ENCODE measurements around the gene WIPF3. TPM values are rescaled to one million over a fixed set of nuclear protein-coding genes. Genes with fewer than 3 reads are reported as not detected.

WIPF3 gene
- polyA plus RNA-seq, 3 donors from 2014 or later = not detected

DNA sequence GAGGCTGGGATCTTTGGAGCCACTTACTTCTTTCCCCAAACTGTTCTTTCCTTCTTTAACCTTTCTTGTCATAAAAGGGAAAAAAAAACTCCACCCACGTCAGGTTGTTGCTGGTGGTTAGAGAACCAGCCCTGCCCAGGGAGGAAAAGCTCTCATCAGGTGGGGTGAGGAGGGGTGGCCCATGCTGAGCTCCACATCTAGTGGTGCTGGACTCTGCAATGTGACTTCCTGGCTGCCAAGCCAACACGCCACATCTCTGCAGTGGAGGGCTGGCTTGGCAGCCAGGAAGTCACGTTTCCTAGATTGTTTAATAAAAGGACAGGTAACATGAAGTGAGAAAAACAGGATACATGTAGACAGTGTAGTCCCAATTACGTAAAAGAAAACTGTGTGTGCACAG is 37.4 kb downstream of the WIPF3 start:
- H3K9me3 Mint-ChIP-seq = peaks cover 0 to 1% (median 0%) of the 10 kb centered on the region in 6 donors
- H3K27ac Mint-ChIP-seq = no peak overlapping the region
- peaks cover 0 to 13% (median 2%) of the 10 kb centered on the region in 3 donors for H3K27me3 Mint-ChIP-seq (ENCODE audit: low read depth in 3 of 3)
- DNase-seq = no peak
- H3K4me1 Mint-ChIP-seq = no peaks in the 10 kb centered on the region
- no peak overlapping the region for H3K4me3 Mint-ChIP-seq
- no peaks in the 10 kb centered on the region for H3K36me3 Mint-ChIP-seq

- no peaks in the 10 kb centered on the region for H3K4me1 Mint-ChIP-seq
- no peak overlapping the region for H3K27ac Mint-ChIP-seq
- no peaks in the 10 kb centered on the region for H3K36me3 Mint-ChIP-seq
- H3K9me3 Mint-ChIP-seq = peaks cover 0 to 1% (median 0%) of the 10 kb centered on the region in 6 donors
- DNase-seq = no peak
- peaks cover 0 to 12% (median 2%) of the 10 kb centered on the region in 3 donors for H3K27me3 Mint-ChIP-seq (ENCODE audit: low read depth in 3 of 3)
- no peak overlapping the region for H3K4me3 Mint-ChIP-seq
These were observed 38.3 kb downstream of the WIPF3 start for GRCh38 chr7:29844559-29844958.

- H3K4me3 Mint-ChIP-seq = no peak overlapping the region
- H3K4me1 Mint-ChIP-seq = no peaks in the 10 kb centered on the region
- H3K9me3 Mint-ChIP-seq = no peaks in the 10 kb centered on the region
- H3K27ac Mint-ChIP-seq = no peak overlapping the region
- H3K36me3 Mint-ChIP-seq = no peaks in the 10 kb centered on the region
- peaks cover 1 to 11% (median 4%) of the 10 kb centered on the region in 3 donors for H3K27me3 Mint-ChIP-seq (ENCODE audit: low read depth in 3 of 3)
- DNase-seq = no peak
These were observed 41.2 kb downstream of the WIPF3 start for GRCh38 chr7:29847496-29847895.

DNA sequence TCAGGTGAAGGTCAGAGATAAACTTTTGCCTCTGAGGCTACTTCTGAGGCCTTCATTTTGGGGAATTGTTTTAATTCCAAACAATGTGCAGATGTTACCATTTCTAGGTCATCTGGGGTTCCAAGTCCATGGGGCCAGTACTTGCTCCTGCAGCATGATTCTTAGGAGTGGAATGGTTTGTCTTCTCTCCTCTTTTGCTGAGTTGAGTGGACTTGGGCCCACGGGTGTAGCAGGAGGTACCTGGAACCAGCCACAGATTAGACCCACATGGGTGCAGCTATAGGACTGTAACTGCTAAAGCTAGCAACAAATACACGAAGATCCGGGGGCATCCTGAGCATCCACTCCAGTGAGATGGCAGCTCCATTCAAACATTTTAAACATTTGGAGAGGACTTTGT is 41.6 kb downstream of the WIPF3 start:
- Mint-ChIP-seq H3K4me1 (no peaks in the 10 kb centered on the region), H3K9me3 (no peaks in the 10 kb centered on the region), H3K27me3 (ENCODE audit: low read depth in 3 of 3) (peaks cover 1 to 11% (median 4%) of the 10 kb centered on the region in 3 donors), H3K36me3 (no peaks in the 10 kb centered on the region), H3K4me3 (no peak overlapping the region), H3K27ac (no peak overlapping the region)
- no peak for DNase-seq

GRCh38 chr7:29848941-29849340 is 42.6 kb downstream of the WIPF3 start:
- no peak overlapping the region for H3K27ac Mint-ChIP-seq
- H3K27me3 Mint-ChIP-seq (ENCODE audit: low read depth in 3 of 3) = peaks cover 1 to 11% (median 4%) of the 10 kb centered on the region in 3 donors
- DNase-seq = no peak
- H3K36me3 Mint-ChIP-seq = no peaks in the 10 kb centered on the region
- no peak overlapping the region for H3K4me3 Mint-ChIP-seq
- no peaks in the 10 kb centered on the region for H3K4me1 Mint-ChIP-seq
- no peaks in the 10 kb centered on the region for H3K9me3 Mint-ChIP-seq

- no peak for DNase-seq
- Mint-ChIP-seq H3K4me1 (no peaks in the 10 kb centered on the region), H3K27ac (no peak overlapping the region), H3K4me3 (no peak overlapping the region), H3K36me3 (no peaks in the 10 kb centered on the region), H3K27me3 (ENCODE audit: low read depth in 3 of 3) (peaks cover 3 to 5% (median 4%) of the 10 kb centered on the region in 3 donors), H3K9me3 (no peaks in the 10 kb centered on the region)
These were observed 45.2 kb downstream of the WIPF3 start for GRCh38 chr7:29851487-29851886.

DNA sequence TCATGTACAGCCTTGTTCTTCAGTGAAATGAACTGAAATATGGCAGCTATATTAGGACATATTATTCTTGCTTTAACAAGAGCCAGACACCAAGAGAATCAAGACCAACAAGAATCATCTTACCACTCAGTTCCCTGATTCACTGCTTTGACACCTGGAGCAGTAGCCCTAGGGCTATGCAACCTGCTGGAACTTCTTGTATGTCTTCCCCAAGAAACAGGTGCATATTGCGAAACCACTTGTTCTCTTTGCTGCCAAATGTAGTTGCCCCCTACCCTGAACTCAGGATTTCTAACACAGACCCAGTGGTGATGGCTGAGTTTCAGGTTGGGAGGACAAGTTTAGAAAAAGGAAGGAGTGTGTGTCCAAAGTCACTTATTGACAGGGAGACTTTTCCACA is 46.1 kb downstream of the WIPF3 start:
- Mint-ChIP-seq H3K27ac (no peak overlapping the region), H3K4me1 (no peaks in the 10 kb centered on the region), H3K36me3 (no peaks in the 10 kb centered on the region), H3K4me3 (no peak overlapping the region), H3K9me3 (no peaks in the 10 kb centered on the region), H3K27me3 (ENCODE audit: low read depth in 3 of 3) (peaks cover 3 to 5% (median 4%) of the 10 kb centered on the region in 3 donors)
- no peak for DNase-seq

DNA sequence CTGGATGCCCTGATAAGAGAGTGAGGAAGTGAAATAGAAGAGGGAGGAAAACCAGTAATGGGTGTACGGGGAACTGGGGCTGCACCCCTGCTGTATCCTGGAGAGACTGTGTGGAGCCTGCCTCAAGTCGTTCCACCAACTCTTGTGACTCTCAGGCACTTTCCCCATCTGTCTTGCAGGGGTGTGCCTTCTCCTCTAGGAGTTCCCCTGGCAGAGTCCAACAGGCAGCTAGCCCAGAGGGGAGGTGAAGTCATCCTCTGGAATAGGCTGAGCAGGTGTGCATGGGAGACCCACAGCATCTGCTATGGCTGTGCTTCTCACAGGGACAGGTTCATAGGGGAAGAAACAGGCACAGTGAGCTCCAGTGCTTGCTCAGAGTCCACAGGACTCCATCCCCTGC is 46.8 kb downstream of the WIPF3 start:
- Mint-ChIP-seq H3K36me3 (no peaks in the 10 kb centered on the region), H3K9me3 (no peaks in the 10 kb centered on the region), H3K4me1 (no peaks in the 10 kb centered on the region), H3K27me3 (ENCODE audit: low read depth in 3 of 3) (peaks cover 3 to 5% (median 4%) of the 10 kb centered on the region in 3 donors), H3K4me3 (no peak overlapping the region), H3K27ac (no peak overlapping the region)
- DNase-seq = no peak

GRCh38 chr7:29853789-29854188 is 47.5 kb downstream of the WIPF3 start:
- DNase-seq = no peak
- H3K4me1 Mint-ChIP-seq = no peaks in the 10 kb centered on the region
- no peaks in the 10 kb centered on the region for H3K36me3 Mint-ChIP-seq
- H3K27me3 Mint-ChIP-seq (ENCODE audit: low read depth in 3 of 3) = peaks cover 3 to 4% (median 3%) of the 10 kb centered on the region in 3 donors
- no peaks in the 10 kb centered on the region for H3K9me3 Mint-ChIP-seq
- no peak overlapping the region for H3K4me3 Mint-ChIP-seq
- no peak overlapping the region for H3K27ac Mint-ChIP-seq

- H3K27ac Mint-ChIP-seq = no peak overlapping the region
- H3K36me3 Mint-ChIP-seq = peaks cover 0 to 3% (median 0%) of the 10 kb centered on the region in 3 donors
- no peak for DNase-seq
- H3K4me3 Mint-ChIP-seq = no peak overlapping the region
- peaks cover 4 to 5% (median 5%) of the 10 kb centered on the region in 3 donors for H3K27me3 Mint-ChIP-seq (ENCODE audit: low read depth in 3 of 3)
- no peaks in the 10 kb centered on the region for H3K9me3 Mint-ChIP-seq
- no peaks in the 10 kb centered on the region for H3K4me1 Mint-ChIP-seq
These were observed 48.1 kb downstream of the WIPF3 start for GRCh38 chr7:29854257-29854938.

- Mint-ChIP-seq H3K27me3 (ENCODE audit: low read depth in 3 of 3) (peaks cover 0 to 7% (median 3%) of the 10 kb centered on the region in 3 donors), H3K9me3 (no peaks in the 10 kb centered on the region), H3K4me1 (no peaks in the 10 kb centered on the region), H3K36me3 (peaks cover 0 to 3% (median 0%) of the 10 kb centered on the region in 3 donors), H3K27ac (no peak overlapping the region), H3K4me3 (no peak overlapping the region)
- no peak for DNase-seq
These were observed 51.3 kb downstream of the WIPF3 start for GRCh38 chr7:29857654-29858053.

GRCh38 chr7:29858191-29858951 is 52.1 kb downstream of the WIPF3 start:
- Mint-ChIP-seq H3K36me3 (peaks cover 0 to 3% (median 0%) of the 10 kb centered on the region in 3 donors), H3K4me3 (no peak overlapping the region), H3K27ac (no peak overlapping the region), H3K9me3 (no peaks in the 10 kb centered on the region), H3K4me1 (no peaks in the 10 kb centered on the region), H3K27me3 (ENCODE audit: low read depth in 3 of 3) (peaks cover 0 to 7% (median 3%) of the 10 kb centered on the region in 3 donors)
- DNase-seq = no peak

DNA sequence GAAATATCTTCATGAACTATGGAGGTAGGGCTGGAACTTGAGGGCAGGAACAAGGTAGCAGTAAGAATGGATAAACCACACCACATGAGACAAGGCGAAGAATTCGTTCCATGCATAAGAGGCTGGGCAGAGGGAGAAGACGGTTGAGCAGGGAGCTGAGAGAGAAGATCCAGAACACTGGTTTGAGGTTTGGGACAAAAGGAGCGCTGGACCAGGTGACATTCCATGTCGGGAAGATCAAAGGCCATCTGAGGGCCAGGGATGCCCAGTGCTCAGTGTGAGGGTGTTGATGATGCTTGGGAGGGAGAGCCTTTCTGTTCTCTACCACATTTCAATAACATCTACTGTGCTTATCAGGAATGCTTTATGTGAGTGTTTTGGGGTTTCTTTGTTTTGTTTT is 52.8 kb downstream of the WIPF3 start:
- Mint-ChIP-seq H3K27me3 (ENCODE audit: low read depth in 3 of 3) (peaks cover 0 to 7% (median 3%) of the 10 kb centered on the region in 3 donors), H3K4me3 (no peak overlapping the region), H3K4me1 (no peaks in the 10 kb centered on the region), H3K27ac (no peak overlapping the region), H3K9me3 (no peaks in the 10 kb centered on the region), H3K36me3 (peaks cover 0 to 3% (median 0%) of the 10 kb centered on the region in 3 donors)
- no peak for DNase-seq

DNA sequence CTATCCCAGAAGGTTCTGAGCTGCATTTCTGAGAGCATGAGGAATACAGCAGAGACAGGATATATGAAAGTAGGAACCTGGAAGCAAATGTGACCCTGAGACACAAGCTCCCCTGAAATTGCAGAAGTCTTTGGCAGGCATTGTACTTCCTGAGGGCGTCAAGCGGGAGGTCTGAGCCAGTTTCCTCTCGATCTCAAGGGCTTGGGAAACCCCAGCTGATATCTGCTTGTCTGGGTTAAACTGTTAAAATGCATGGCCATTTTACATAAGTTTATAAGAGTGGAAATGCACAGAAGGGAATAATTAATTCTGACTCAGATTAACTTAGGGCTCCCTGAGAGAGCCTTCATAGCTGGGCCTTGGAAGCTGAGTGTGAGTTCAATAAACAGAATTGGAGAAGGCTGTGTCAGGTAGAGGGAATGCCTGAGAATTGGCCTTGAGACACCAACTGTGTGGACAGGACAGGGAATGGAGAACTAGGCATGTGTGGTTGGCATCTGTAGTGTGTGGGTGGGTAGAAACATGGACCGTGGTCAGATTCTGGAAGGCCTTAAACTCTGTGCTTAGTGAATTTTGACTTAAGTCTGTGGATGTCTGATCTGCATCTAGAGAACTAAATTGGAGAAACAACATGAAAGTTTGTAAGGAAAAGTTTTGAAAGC is 53.3 kb downstream of the WIPF3 start:
- DNase-seq = no peak
- Mint-ChIP-seq H3K9me3 (no peaks in the 10 kb centered on the region), H3K36me3 (peaks cover 0 to 3% (median 0%) of the 10 kb centered on the region in 3 donors), H3K27me3 (ENCODE audit: low read depth in 3 of 3) (peaks cover 0 to 7% (median 3%) of the 10 kb centered on the region in 3 donors), H3K27ac (no peak overlapping the region), H3K4me3 (no peak overlapping the region), H3K4me1 (no peaks in the 10 kb centered on the region)

All from immature natural killer cell (primary cell).